HG03280 (cell line): ENCODE data around the gene DNAI2.
"Not testable (repeated sequence)": the region's sequence is repeated elsewhere in the genome, so short reads cannot be mapped to it uniquely, and the experiment has no call there.

Source experiments
- ATAC-seq: cut with Tn5 transposase; IDR thresholded peaks from one replicate; pipeline ENCODE4 v1.9.1; 2021; ENCODE audit warnings: mild to moderate bottlenecking, moderate library complexity; ENCODE audit not compliant: unreplicated experiment

The DNAI2 gene

DNA sequence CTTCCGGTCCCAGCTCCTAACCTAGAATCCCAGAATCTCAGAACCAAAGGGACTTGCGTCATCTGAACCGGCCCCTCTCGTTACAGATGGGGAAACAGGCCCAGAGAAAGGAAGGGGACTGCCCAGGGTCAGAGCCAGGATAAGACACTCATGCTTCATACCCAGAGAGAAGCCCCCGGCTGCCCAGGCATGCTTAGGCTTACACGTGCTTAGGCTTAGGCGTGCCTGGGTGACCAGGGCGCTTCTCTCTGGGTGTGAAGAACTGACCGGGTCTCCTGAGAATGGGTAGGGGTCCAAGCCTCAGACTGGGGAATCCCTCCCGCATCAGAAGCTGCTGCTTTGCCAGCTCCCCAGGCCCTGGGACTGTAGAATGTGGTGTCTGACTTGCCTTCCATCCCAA, 29.9 kb upstream of the DNAI2 start:
- ATAC-seq, result no peak

- no peak for ATAC-seq
Observed at GRCh38 chr17:74244548-74244947, 29.5 kb upstream of the DNAI2 start.

- no peak for ATAC-seq
Observed at GRCh38 chr17:74245145-74245831, 28.7 kb upstream of the DNAI2 start.

- ATAC-seq, result no peak
Observed at GRCh38 chr17:74245871-74246270, 28.2 kb upstream of the DNAI2 start.

GRCh38 chr17:74249590-74250270, 24.3 kb upstream of the DNAI2 start:
- no peak for ATAC-seq

- no peak for ATAC-seq
Observed at GRCh38 chr17:74250324-74250995, 23.6 kb upstream of the DNAI2 start.

- no peak for ATAC-seq
Observed at GRCh38 chr17:74251051-74251450, 23.0 kb upstream of the DNAI2 start.

DNA sequence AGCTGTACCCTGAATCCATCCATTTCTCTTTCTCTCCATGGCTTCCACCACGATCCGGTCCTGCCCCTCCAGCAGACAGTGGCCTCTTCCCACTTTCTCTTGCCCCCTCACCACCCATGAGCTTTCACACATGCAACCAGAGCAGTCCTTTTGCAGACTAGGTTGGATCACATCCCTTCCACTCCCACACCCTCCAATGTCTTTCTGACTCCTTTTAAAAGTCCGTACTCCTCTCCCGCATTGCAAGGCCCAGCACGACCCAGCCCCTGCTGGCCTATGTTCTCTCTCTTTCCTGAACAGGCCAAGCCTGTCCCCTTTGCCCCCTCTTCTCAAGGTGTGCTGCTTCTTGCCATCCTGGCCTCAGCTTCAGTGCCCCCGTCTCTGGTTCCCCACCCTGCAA, 22.5 kb upstream of the DNAI2 start:
- no peak for ATAC-seq

- no peak for ATAC-seq
Observed at GRCh38 chr17:74252211-74252610, 21.8 kb upstream of the DNAI2 start.

GRCh38 chr17:74253036-74253435, 21.0 kb upstream of the DNAI2 start:
- ATAC-seq, result no peak

- no peak for ATAC-seq
Observed at GRCh38 chr17:74257311-74257710, 16.7 kb upstream of the DNAI2 start.

- no peak for ATAC-seq
Observed at GRCh38 chr17:74259667-74260524, 14.1 kb upstream of the DNAI2 start.

GRCh38 chr17:74260525-74260850, 13.5 kb upstream of the DNAI2 start:
- no peak for ATAC-seq

- no peak for ATAC-seq
Observed at GRCh38 chr17:74262601-74263000, 11.4 kb upstream of the DNAI2 start.

- ATAC-seq, result not testable (repeated sequence)
Observed at GRCh38 chr17:74267054-74267453, 7.0 kb upstream of the DNAI2 start.

DNA sequence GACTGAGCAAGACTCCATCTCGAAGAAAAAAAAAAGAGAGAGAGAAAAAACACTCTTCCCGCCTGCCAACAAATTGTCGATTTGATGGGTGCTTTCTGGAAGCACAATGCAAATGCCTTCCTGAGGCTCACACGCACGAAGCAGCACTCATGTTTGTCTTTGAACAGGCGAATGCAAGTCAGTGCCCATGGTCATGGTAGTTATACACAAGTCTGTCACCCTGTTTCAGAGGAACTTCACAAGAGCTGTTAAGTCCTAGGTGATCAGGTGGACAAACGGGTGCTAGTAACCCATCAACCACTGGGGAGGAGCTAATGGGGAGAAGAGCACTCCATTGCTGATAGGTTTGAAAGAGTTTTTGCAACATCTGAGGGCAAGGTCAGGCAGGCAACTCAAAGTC, 6.5 kb upstream of the DNAI2 start:
- no peak for ATAC-seq

- ATAC-seq, result no peak
Observed at GRCh38 chr17:74267987-74268499, 6.0 kb upstream of the DNAI2 start.

- no peak for ATAC-seq
Observed at GRCh38 chr17:74268558-74268957, 5.5 kb upstream of the DNAI2 start.

- no peak for ATAC-seq
Observed at GRCh38 chr17:74270333-74270732, 3.7 kb upstream of the DNAI2 start.

- ATAC-seq, result no peak
Observed at GRCh38 chr17:74271281-74271680, 2.8 kb upstream of the DNAI2 start.

DNA sequence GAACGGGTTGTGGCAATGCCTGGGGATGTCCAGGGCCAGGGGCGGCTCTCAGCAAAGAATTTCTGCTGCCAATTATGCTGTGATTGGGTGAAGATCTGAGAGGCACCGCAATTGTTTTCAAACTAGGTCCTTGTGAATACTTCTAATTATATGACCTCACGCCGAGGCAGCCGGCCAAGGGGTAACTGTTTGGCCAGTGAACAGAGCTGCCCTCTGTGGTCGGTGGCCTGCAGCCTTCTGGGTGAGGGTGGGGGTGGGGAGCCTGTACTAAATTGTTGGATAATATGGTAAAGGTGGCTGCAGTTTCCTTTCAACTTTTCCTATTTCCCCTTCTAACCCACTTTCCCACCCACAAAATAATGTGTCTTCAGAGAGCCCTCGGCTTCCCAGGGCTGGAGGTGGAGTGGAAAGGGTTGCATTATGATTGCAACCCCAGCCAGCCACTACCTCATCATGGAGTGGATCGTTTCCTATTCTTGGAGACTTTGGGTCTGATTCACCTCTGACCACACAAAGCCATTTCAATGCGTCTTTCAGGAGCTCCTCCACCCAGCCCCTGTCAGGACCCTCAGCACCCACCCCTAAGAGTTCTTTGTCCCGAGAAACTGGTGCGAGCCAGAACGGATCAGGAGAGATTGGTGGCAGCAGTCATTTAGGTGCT, 2.0 kb upstream of the DNAI2 start:
- no peak for ATAC-seq
